Keratinocyte (primary cell): ENCODE measurements around the gene SMIM32.

Experiments used
- CTCF ChIP-seq, 3 experiments: IDR thresholded peaks in 1 of 3; conservative IDR thresholded peaks in 1 of 3; optimal IDR thresholded peaks in 1 of 3; 2 replicates in 2 of 3; 3 replicates in 1 of 3; pipeline versions ENCODE3 to v1.5.1; 2011; ENCODE audit warnings: low read length in 3 of 3, mild to moderate bottlenecking in 3 of 3, moderate library complexity in 2 of 3, control low read depth in 1 of 3, inconsistent platforms in 1 of 3; ENCODE audit not compliant: insufficient read depth in 2 of 3; ENCODE audit errors: extremely low read depth in 1 of 3
- EZH2 ChIP-seq: IDR thresholded peaks from one replicate; pipeline ENCODE4 v1.6.1; 2012; ENCODE audit warnings: inconsistent platforms, mild to moderate bottlenecking, low read length, moderate library complexity

- TF ChIP-seq CTCF (optimal IDR thresholded peaks at IDR 0.05 in 1 of 3, IDR thresholded peaks at IDR 0.05 in 1 of 3, conservative IDR thresholded peaks at IDR 0.05 in 1 of 3; ENCODE audit: extremely low read depth in 1 of 3, insufficient read depth in 2 of 3, low read length in 3 of 3) (no peak), EZH2 (no peak)
These were observed 26.1 kb downstream of the SMIM32 start for GRCh38 chr5:136166909-136167308.
